IPS-20b (cell line): ENCODE results near the gene TEAD1.

ENCODE experiments used
- H3K27ac ChIP-seq: one replicate; pipeline ENCODE4 v1.5.1; 2013; ENCODE audit warnings: low read length
- H3K27me3 ChIP-seq: 2 replicates; pipeline ENCODE4 v1.6.1; 2013; ENCODE audit warnings: mild to moderate bottlenecking, low read length, inconsistent platforms; ENCODE audit not compliant: insufficient read depth
- H3K36me3 ChIP-seq: 2 replicates; pipeline ENCODE4 v1.6.1; 2013; ENCODE audit warnings: low read depth, mild to moderate bottlenecking, inconsistent platforms, low read length, moderate library complexity; ENCODE audit not compliant: insufficient read depth
- H3K4me1 ChIP-seq: 2 replicates; pipeline ENCODE4 v1.6.1; 2013; ENCODE audit warnings: mild to moderate bottlenecking, control low read depth, inconsistent platforms, low read length, moderate library complexity; ENCODE audit not compliant: insufficient read depth
- H3K4me3 ChIP-seq: 2 replicates; pipeline ENCODE4 v1.5.1; 2013; ENCODE audit warnings: mild to moderate bottlenecking, low read length, inconsistent platforms
- H3K9ac ChIP-seq: 2 replicates; pipeline ENCODE4 v1.6.1; 2013; ENCODE audit warnings: low read depth, mild to moderate bottlenecking, inconsistent platforms, low read length, moderate library complexity
- H3K9me3 ChIP-seq: 2 replicates; pipeline ENCODE4 v1.6.1; 2013; ENCODE audit warnings: mild to moderate bottlenecking, low read depth, low read length, inconsistent platforms; ENCODE audit not compliant: insufficient read depth

The TEAD1 gene

DNA sequence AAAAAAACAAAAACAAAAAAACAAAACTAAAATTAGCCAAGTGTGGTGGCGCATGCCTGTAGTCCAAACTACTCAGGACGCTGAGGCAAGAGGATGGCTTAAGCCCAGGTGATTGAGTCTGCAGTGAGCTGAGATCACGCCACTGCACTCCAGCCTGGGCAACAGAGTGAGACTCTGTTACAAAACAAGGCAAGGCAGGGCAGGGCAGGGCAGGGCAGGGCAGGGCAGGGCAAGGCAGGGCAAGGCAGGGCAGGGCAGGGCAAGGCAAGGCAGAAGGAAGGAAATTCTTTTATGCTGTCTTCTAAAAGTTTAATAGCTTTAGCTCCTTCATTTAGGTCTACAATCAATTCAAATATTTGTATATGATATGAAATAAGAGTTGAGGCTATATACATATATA lies 284.8 kb downstream of the TEAD1 start:
- no peaks in the 10 kb centered on the region for H3K36me3 ChIP-seq
- no peak overlapping the region for H3K27ac ChIP-seq
- H3K27me3 ChIP-seq: no peaks in the 10 kb centered on the region
- no peaks in the 10 kb centered on the region for H3K4me1 ChIP-seq
- H3K9ac ChIP-seq: no peak overlapping the region
- H3K4me3 ChIP-seq: no peak overlapping the region
- no peaks in the 10 kb centered on the region for H3K9me3 ChIP-seq

DNA sequence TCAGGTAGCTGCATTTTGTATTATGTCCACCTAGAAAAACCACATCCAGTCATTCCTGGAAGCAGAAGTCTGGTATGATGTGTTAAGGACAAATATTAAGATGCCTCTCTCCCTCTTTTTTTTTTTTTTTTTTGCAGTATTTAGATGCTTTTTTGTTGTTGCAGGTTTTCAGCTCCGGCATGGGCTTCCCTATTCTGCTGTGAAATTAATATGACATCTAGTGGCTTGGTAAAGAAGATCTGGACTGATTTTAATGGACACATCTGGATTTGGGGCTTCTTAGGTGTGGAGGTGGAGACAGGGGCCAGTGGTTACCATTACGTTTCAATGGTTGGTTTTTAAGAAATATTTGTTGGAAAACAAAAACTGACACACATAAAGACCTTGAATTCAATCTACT lies 287.4 kb downstream of the TEAD1 start:
- H3K9ac ChIP-seq: no peak overlapping the region

DNA sequence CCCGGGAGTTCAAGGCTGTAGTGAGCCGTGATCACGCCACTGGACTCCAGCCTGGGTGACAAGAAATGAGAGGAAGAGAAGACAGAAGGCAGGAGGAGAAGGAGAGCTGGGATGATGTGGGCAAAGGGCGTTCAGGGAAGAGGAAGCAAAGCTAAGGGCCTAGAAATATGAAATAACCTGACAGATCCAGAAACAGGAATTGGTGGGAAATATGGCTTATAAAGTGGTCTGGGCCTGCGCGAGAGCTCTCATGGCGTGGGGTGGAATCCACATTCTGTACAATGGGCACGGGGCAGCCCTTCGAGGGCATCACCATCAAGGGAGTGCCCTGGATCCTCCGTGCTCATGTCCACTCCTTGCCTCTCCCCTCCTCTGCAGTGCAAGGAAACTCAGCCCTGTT lies 288.1 kb downstream of the TEAD1 start:
- Histone ChIP-seq H3K27ac (no peak overlapping the region), H3K36me3 (no peaks in the 10 kb centered on the region), H3K4me1 (no peaks in the 10 kb centered on the region), H3K9me3 (no peaks in the 10 kb centered on the region), H3K9ac (no peak overlapping the region), H3K4me3 (no peak overlapping the region), H3K27me3 (no peaks in the 10 kb centered on the region)

More for the DNA sequence above, 287.4 kb downstream of the TEAD1 start:
- Histone ChIP-seq H3K27me3 (no peaks in the 10 kb centered on the region), H3K4me1 (no peaks in the 10 kb centered on the region), H3K9me3 (no peaks in the 10 kb centered on the region), H3K4me3 (no peak overlapping the region), H3K36me3 (no peaks in the 10 kb centered on the region), H3K27ac (no peak overlapping the region)

DNA sequence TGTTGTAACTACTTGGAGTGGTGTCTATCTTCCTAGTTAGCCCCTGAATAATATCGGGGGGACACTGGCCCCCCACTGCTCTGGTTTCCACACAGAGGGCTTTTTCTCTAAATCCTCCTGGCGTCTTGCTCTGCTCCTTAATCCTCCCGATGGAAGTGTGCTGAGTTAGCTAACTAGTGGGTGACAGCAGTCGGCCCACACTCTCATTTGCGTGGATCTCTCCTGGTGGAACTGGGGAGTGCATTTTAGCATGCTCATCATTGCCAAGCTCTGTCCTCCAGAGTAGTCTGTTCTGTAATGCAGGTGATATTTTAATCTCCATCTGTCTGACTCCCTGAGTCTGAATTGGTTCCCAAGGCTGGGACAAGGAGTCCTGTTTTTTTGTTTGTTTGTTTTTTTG lies 288.8 kb downstream of the TEAD1 start:
- H3K27ac ChIP-seq: no peak overlapping the region
- no peak overlapping the region for H3K9ac ChIP-seq
- H3K4me1 ChIP-seq: no peaks in the 10 kb centered on the region
- no peaks in the 10 kb centered on the region for H3K9me3 ChIP-seq
- no peaks in the 10 kb centered on the region for H3K36me3 ChIP-seq
- no peak overlapping the region for H3K4me3 ChIP-seq
- no peaks in the 10 kb centered on the region for H3K27me3 ChIP-seq

- no peaks in the 10 kb centered on the region for H3K36me3 ChIP-seq
- H3K4me1 ChIP-seq: no peaks in the 10 kb centered on the region
- no peaks in the 10 kb centered on the region for H3K27me3 ChIP-seq
- no peak overlapping the region for H3K4me3 ChIP-seq
- H3K27ac ChIP-seq: no peak overlapping the region
- H3K9ac ChIP-seq: no peak overlapping the region
- no peaks in the 10 kb centered on the region for H3K9me3 ChIP-seq
These were observed 289.7 kb downstream of the TEAD1 start for GRCh38 chr11:12963792-12964536.

- no peak overlapping the region for H3K9ac ChIP-seq
- H3K9me3 ChIP-seq: no peaks in the 10 kb centered on the region
- H3K36me3 ChIP-seq: no peaks in the 10 kb centered on the region
- no peak overlapping the region for H3K4me3 ChIP-seq
- H3K27me3 ChIP-seq: no peaks in the 10 kb centered on the region
- no peak overlapping the region for H3K27ac ChIP-seq
- no peaks in the 10 kb centered on the region for H3K4me1 ChIP-seq
These were observed 290.4 kb downstream of the TEAD1 start for GRCh38 chr11:12964650-12965049.

GRCh38 chr11:12966002-12966401 lies 291.8 kb downstream of the TEAD1 start:
- no peak overlapping the region for H3K4me3 ChIP-seq
- H3K36me3 ChIP-seq: no peaks in the 10 kb centered on the region
- H3K27me3 ChIP-seq: no peaks in the 10 kb centered on the region
- no peaks in the 10 kb centered on the region for H3K9me3 ChIP-seq
- no peak overlapping the region for H3K27ac ChIP-seq
- no peaks in the 10 kb centered on the region for H3K4me1 ChIP-seq
- no peak overlapping the region for H3K9ac ChIP-seq

DNA sequence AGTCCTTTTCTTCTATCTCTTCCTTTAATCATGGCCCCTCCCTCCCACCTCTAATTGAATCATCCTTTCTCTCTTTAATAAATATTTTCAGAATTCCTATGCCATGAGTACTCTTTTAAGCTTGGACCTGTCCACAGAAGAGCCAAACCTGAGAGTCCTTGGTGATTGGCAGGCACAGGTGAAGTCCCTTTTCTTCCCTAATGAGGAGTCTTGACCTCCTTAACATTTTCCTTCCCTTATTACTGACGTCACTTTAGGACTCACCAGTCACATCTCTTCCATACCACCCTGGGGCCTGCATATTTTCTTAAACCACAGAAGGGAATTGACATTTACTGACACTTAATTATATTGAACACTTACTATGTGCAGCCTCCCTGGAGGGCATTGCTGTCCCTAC lies 293.9 kb downstream of the TEAD1 start:
- Histone ChIP-seq H3K36me3 (no peaks in the 10 kb centered on the region), H3K27ac (no peak overlapping the region), H3K9me3 (no peaks in the 10 kb centered on the region), H3K4me1 (no peaks in the 10 kb centered on the region), H3K9ac (no peak overlapping the region), H3K4me3 (no peak overlapping the region), H3K27me3 (no peaks in the 10 kb centered on the region)

DNA sequence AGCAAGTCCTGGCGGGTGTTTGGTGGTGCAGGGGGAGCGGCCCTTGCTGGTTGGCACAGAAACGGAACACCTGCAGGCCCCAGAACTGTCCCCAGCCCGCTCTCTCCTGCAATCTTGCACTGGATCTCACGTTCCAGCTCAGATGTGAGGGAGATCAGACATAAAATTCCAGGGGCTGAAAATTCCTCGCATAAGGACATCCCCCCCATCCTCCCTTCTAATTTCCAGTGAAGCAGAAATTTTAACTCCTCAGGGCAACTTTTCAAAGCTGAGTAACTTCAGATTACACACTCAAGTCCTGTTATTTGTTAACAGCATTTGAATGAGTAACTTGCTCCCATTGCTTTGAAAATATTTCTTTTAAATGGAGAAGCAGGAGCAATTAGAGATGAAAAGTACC lies 294.6 kb downstream of the TEAD1 start:
- Histone ChIP-seq H3K4me1 (no peaks in the 10 kb centered on the region), H3K4me3 (no peak overlapping the region), H3K9ac (no peak overlapping the region), H3K36me3 (no peaks in the 10 kb centered on the region), H3K27me3 (no peaks in the 10 kb centered on the region), H3K9me3 (no peaks in the 10 kb centered on the region), H3K27ac (no peak overlapping the region)

DNA sequence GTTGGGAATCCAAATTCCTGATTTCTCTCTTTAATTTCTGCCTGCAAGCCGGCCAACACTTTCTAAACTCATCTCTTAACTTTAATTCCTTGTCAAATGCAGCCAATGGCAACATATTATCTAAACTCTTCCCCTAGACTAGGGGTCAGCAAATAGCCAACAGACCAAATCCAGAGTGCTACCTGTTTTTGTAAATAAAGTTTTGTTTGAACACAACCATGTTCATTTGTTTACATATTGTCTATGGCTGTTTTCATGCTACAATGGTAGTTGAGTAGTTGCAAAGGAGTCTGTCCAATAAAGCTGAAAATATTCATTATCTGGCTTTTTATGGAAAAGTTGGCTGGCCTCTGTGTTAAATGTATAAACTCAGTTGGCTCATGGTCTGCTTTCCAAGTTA lies 297.7 kb downstream of the TEAD1 start:
- Histone ChIP-seq H3K9me3 (no peaks in the 10 kb centered on the region), H3K36me3 (no peaks in the 10 kb centered on the region), H3K9ac (no peak overlapping the region), H3K4me1 (no peaks in the 10 kb centered on the region), H3K27ac (no peak overlapping the region), H3K27me3 (no peaks in the 10 kb centered on the region), H3K4me3 (no peak overlapping the region)

- Histone ChIP-seq H3K36me3 (no peaks in the 10 kb centered on the region), H3K9ac (no peak overlapping the region), H3K4me1 (no peaks in the 10 kb centered on the region), H3K9me3 (no peaks in the 10 kb centered on the region), H3K4me3 (no peak overlapping the region), H3K27ac (no peak overlapping the region), H3K27me3 (no peaks in the 10 kb centered on the region)
These were observed 299.4 kb downstream of the TEAD1 start for GRCh38 chr11:12973528-12974181.

- H3K4me3 ChIP-seq: no peak overlapping the region
- no peak overlapping the region for H3K9ac ChIP-seq
- no peaks in the 10 kb centered on the region for H3K4me1 ChIP-seq
- no peaks in the 10 kb centered on the region for H3K36me3 ChIP-seq
- H3K27me3 ChIP-seq: no peaks in the 10 kb centered on the region
- H3K9me3 ChIP-seq: no peaks in the 10 kb centered on the region
- H3K27ac ChIP-seq: no peak overlapping the region
These were observed 301.0 kb downstream of the TEAD1 start for GRCh38 chr11:12975195-12975594.
